Keratinocyte (primary cell): ENCODE data around the gene UGP2. TPM values are rescaled to one million over a fixed set of nuclear protein-coding genes. Genes with fewer than 3 reads are reported as not detected.

Source experiments
- DNase-seq: peaks from one replicate; pipeline ENCODE4 v3.0.0-alpha.2; 2011; ENCODE audit warnings: low read depth, missing footprints, low spot score
- FAIRE-seq: peaks from 2 replicates; lab custom pipeline; 2011; peaks lifted over from hg19 to GRCh38; lab: Jason Lieb, UNC
- H2AFZ ChIP-seq: 2 replicates; pipeline ENCODE4 v1.6.0; 2012; ENCODE audit warnings: low read length, control low read depth, inconsistent platforms; ENCODE audit not compliant: control insufficient read depth
- H3K27ac ChIP-seq: 2 replicates; pipeline ENCODE4 v1.5.1; 2011; ENCODE audit warnings: low read length; ENCODE audit not compliant: control insufficient read depth, insufficient read depth
- H3K27me3 ChIP-seq: 3 replicates; pipeline ENCODE4 v1.6.0; 2011; ENCODE audit warnings: low read length; ENCODE audit not compliant: control insufficient read depth, insufficient read depth; ENCODE audit errors: extremely low read depth
- H3K36me3 ChIP-seq, 2 experiments: 2 replicates in 1 of 2; 3 replicates in 1 of 2; pipeline ENCODE4 v1.5.1; 2011; ENCODE audit warnings: low read length in 2 of 2, mild to moderate bottlenecking in 1 of 2; ENCODE audit not compliant: control insufficient read depth in 2 of 2, insufficient read depth in 2 of 2; ENCODE audit errors: extremely low read depth in 1 of 2
- H3K4me1 ChIP-seq: 3 replicates; pipeline ENCODE4 v1.5.1; 2011; ENCODE audit warnings: low read length; ENCODE audit not compliant: control insufficient read depth, insufficient read depth; ENCODE audit errors: extremely low read depth
- H3K4me2 ChIP-seq: 3 replicates; pipeline ENCODE4 v1.6.0; 2011; ENCODE audit warnings: low read depth, low read length; ENCODE audit not compliant: control insufficient read depth, insufficient read depth; ENCODE audit errors: extremely low read depth
- H3K4me3 ChIP-seq, 3 experiments: fragments of 200-600 bp in 1 of 3; sonication (generic) in 1 of 3; 2 replicates in 2 of 3; 3 replicates in 1 of 3; pipeline ENCODE4 v1.5.1; 2011 to 2016; ENCODE audit warnings: low read length in 3 of 3, mild to moderate bottlenecking in 3 of 3, control low read depth in 2 of 3, inconsistent platforms in 1 of 3, low read depth in 1 of 3, mixed read lengths in 1 of 3, mixed run types in 1 of 3, moderate library complexity in 1 of 3; ENCODE audit not compliant: control insufficient read depth in 2 of 3, insufficient read depth in 2 of 3; ENCODE audit errors: extremely low read depth in 1 of 3
- H3K79me2 ChIP-seq: 2 replicates; pipeline ENCODE4 v1.6.0; 2012; ENCODE audit warnings: low read length; ENCODE audit not compliant: control insufficient read depth, insufficient read depth
- H3K9ac ChIP-seq: 3 replicates; pipeline ENCODE4 v1.6.0; 2011; ENCODE audit warnings: low read length; ENCODE audit not compliant: control insufficient read depth, insufficient read depth; ENCODE audit errors: extremely low read depth
- H3K9me1 ChIP-seq: 3 replicates; pipeline ENCODE4 v1.6.0; 2011; ENCODE audit warnings: low read length; ENCODE audit not compliant: control insufficient read depth, insufficient read depth; ENCODE audit errors: extremely low read depth
- H3K9me3 ChIP-seq: 2 replicates; pipeline ENCODE4 v1.5.1; 2012; ENCODE audit warnings: low read depth, low read length; ENCODE audit not compliant: control insufficient read depth
- H4K20me1 ChIP-seq: 3 replicates; pipeline ENCODE4 v1.6.0; 2011; ENCODE audit warnings: low read length; ENCODE audit not compliant: control insufficient read depth, insufficient read depth; ENCODE audit errors: extremely low read depth
- EZH2 ChIP-seq: IDR thresholded peaks from one replicate; pipeline ENCODE4 v1.6.1; 2012; ENCODE audit warnings: inconsistent platforms, mild to moderate bottlenecking, low read length, moderate library complexity
- dilution Hi-C: fragments of 300-500 bp; cut with MboI; formaldehyde crosslinking; loops from one replicate; pipeline ENCODE4 v1.7.0; 2020; ENCODE audit warnings: low sequenced_read_pairs; ENCODE audit not compliant: extremely low pct_ligation_motif_present
- polyA plus RNA-seq, 5 experiments: library from polyadenylated mRNA; depleted of rRNA in 3 of 5; stranded (reverse) in 3 of 5; stranded (forward) in 1 of 5; unstranded in 1 of 5; fragments of >200 nt; gene quantifications; 1 replicate in 1 of 5; 2 replicates in 3 of 5; 3 replicates in 1 of 5; pipeline versions ENCODE4 v1.2.1 to v1.2.3, GENCODE V29; 2011 to 2012; ENCODE audit warnings: missing spikeins in 2 of 5, low read depth in 1 of 5, low replicate concordance in 1 of 5
- TF ChIP-seq, protein P1 (sequence below), 3 experiments: IDR thresholded peaks in 1 of 3; conservative IDR thresholded peaks in 1 of 3; optimal IDR thresholded peaks in 1 of 3; 2 replicates in 2 of 3; 3 replicates in 1 of 3; pipeline versions ENCODE3 to v1.5.1; 2011; ENCODE audit warnings: low read length in 3 of 3, mild to moderate bottlenecking in 3 of 3, moderate library complexity in 2 of 3, control low read depth in 1 of 3, inconsistent platforms in 1 of 3; ENCODE audit not compliant: insufficient read depth in 2 of 3; ENCODE audit errors: extremely low read depth in 1 of 3

UGP2 gene
- polyA plus RNA-seq, 1 donor (not counting 4 experiments of a cell fraction or from before 2014, with no cell fraction given): 260 TPM

DNA sequence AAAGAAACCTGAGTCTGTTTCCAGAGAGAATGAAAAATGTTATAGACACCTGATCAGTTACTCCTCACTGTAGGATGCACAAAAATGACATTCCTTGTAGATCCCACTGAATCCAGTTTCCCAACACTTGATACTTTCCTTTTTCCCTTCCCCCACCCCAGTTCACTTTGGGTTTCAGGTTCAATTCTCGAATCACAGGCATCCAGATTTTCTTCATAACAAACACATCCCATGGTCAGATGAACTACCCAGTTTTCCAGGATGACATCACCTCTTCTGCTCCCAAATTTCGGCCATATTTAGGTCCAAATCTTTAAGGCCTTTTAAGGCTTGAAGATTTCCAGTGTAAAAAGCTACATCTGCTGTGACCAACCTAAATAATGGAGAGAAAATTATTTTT lies 51.5 kb downstream of the UGP2 start:
- H3K36me3 ChIP-seq: peaks cover 13% of the 10 kb centered on the region in 2 experiments
- H3K27me3 ChIP-seq: no peaks in the 10 kb centered on the region
- no peaks in the 10 kb centered on the region for H4K20me1 ChIP-seq
- H3K27ac ChIP-seq: no peak overlapping the region
- no peaks in the 10 kb centered on the region for H3K79me2 ChIP-seq
- dilution Hi-C loops: no loop called here
- no peak for DNase-seq
- no peaks in the 10 kb centered on the region for H3K4me1 ChIP-seq
- no peak overlapping the region for H3K9ac ChIP-seq
- no peak overlapping the region for H2AFZ ChIP-seq
- no peak overlapping the region for H3K4me3 ChIP-seq
- no peaks in the 10 kb centered on the region for H3K9me3 ChIP-seq
- H3K9me1 ChIP-seq: no peaks in the 10 kb centered on the region
- no peak overlapping the region for H3K4me2 ChIP-seq
- FAIRE-seq: no peak
- TF ChIP-seq EZH2: no peak
- TF ChIP-seq, protein P1, sequence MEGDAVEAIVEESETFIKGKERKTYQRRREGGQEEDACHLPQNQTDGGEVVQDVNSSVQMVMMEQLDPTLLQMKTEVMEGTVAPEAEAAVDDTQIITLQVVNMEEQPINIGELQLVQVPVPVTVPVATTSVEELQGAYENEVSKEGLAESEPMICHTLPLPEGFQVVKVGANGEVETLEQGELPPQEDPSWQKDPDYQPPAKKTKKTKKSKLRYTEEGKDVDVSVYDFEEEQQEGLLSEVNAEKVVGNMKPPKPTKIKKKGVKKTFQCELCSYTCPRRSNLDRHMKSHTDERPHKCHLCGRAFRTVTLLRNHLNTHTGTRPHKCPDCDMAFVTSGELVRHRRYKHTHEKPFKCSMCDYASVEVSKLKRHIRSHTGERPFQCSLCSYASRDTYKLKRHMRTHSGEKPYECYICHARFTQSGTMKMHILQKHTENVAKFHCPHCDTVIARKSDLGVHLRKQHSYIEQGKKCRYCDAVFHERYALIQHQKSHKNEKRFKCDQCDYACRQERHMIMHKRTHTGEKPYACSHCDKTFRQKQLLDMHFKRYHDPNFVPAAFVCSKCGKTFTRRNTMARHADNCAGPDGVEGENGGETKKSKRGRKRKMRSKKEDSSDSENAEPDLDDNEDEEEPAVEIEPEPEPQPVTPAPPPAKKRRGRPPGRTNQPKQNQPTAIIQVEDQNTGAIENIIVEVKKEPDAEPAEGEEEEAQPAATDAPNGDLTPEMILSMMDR (optimal IDR thresholded peaks at IDR 0.05 in 1 of 3, IDR thresholded peaks at IDR 0.05 in 1 of 3, conservative IDR thresholded peaks at IDR 0.05 in 1 of 3; ENCODE audit: extremely low read depth in 1 of 3, insufficient read depth in 2 of 3, low read length in 3 of 3): no peak

DNA sequence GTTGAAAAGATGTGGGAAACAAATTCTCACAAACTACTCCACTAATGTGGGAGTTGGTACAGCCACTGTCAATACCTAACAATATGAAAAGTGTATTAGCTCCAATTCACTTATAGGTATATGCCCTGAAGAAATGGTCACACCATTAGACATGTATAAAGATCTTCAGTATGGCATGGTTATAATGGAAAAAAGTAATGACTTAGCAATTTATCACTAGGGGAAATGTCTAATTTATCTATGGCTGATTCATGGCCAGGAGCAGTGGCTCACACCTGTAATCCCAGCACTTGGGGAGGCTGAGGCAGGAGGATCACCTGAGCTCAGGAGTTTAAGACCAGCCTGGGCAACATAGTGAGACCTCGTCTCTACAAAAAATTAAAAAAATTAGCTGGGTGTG lies 52.5 kb downstream of the UGP2 start:
- DNase-seq (no peak), FAIRE-seq (no peak)
- no peaks in the 10 kb centered on the region for H3K9me3 ChIP-seq
- H3K9ac ChIP-seq: no peak overlapping the region
- H3K4me3 ChIP-seq: no peak overlapping the region
- no peaks in the 10 kb centered on the region for H3K79me2 ChIP-seq
- no peak overlapping the region for H2AFZ ChIP-seq
- no peak overlapping the region for H3K27ac ChIP-seq
- TF ChIP-seq, protein P1 (optimal IDR thresholded peaks at IDR 0.05 in 1 of 3, IDR thresholded peaks at IDR 0.05 in 1 of 3, conservative IDR thresholded peaks at IDR 0.05 in 1 of 3; ENCODE audit: extremely low read depth in 1 of 3, insufficient read depth in 2 of 3, low read length in 3 of 3): no peak
- no peak for TF ChIP-seq EZH2
- H3K4me2 ChIP-seq: no peak overlapping the region
- peaks cover 2% of the 10 kb centered on the region for H3K9me1 ChIP-seq
- no peaks in the 10 kb centered on the region for H3K27me3 ChIP-seq
- no peaks in the 10 kb centered on the region for H4K20me1 ChIP-seq
- dilution Hi-C loops: no loop called here
- H3K36me3 ChIP-seq: peaks cover 9 to 10% of the 10 kb centered on the region in 2 experiments
- H3K4me1 ChIP-seq: no peaks in the 10 kb centered on the region
